IMR-90 (cell line): Measurements from ENCODE around the gene FJX1.

Experiments used
- BHLHE40 ChIP-seq: fragments of 150-350 bp; IDR thresholded peaks from 2 replicates; pipeline ENCODE4 v1.6.1; 2016; ENCODE audit warnings: mild to moderate bottlenecking, low read depth, low read length
- CEBPB ChIP-seq: IDR thresholded peaks from 2 replicates; pipeline ENCODE4 v1.6.1; 2012; ENCODE audit warnings: low read depth, low read length, improper control_type of control experiment
- RAD21 ChIP-seq: IDR thresholded peaks from 2 replicates; pipeline ENCODE4 v1.6.1; 2012; ENCODE audit warnings: low read length, improper control_type of control experiment
- TF ChIP-seq, protein P1 (sequence below): conservative IDR thresholded peaks from 2 replicates; pipeline ENCODE4 v1.5.1; 2012; ENCODE audit warnings: mild to moderate bottlenecking, low read depth, low read length, improper control_type of control experiment

DNA sequence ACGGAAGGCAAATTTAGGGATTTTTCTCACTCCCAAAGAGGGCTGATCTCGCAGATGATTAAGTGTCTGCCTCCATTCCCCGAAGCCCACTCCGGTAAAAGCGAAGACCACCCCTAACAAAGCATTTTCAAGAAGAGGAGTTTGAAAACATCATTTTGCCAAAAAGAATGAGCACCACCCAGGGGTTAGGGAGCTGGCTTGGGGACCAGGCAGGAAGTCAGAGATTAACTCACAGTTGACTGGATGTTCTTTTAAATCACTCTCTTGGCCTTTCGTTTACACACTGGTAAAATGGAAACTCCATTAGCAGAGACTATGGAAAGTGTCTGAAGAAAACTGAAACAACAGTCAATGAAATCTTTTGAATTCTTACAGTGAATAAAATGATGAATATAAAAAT is 36.5 kb downstream of the FJX1 start:
- TF ChIP-seq BHLHE40: no peak
- no peak for TF ChIP-seq CEBPB
- TF ChIP-seq RAD21: no peak
- TF ChIP-seq, protein P1, sequence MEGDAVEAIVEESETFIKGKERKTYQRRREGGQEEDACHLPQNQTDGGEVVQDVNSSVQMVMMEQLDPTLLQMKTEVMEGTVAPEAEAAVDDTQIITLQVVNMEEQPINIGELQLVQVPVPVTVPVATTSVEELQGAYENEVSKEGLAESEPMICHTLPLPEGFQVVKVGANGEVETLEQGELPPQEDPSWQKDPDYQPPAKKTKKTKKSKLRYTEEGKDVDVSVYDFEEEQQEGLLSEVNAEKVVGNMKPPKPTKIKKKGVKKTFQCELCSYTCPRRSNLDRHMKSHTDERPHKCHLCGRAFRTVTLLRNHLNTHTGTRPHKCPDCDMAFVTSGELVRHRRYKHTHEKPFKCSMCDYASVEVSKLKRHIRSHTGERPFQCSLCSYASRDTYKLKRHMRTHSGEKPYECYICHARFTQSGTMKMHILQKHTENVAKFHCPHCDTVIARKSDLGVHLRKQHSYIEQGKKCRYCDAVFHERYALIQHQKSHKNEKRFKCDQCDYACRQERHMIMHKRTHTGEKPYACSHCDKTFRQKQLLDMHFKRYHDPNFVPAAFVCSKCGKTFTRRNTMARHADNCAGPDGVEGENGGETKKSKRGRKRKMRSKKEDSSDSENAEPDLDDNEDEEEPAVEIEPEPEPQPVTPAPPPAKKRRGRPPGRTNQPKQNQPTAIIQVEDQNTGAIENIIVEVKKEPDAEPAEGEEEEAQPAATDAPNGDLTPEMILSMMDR: no peak
